Spleen (tissue), 11 donors: Measurements from ENCODE around the gene BPIFB3. TPM values are rescaled to one million over a fixed set of nuclear protein-coding genes. Genes with fewer than 3 reads are reported as not detected.

ENCODE experiments used
- DNase-seq: peaks from one replicate; pipeline ENCODE4 v3.0.0-alpha.2; 2020
- H3K27ac ChIP-seq, 8 donors: fragments of 200-600 bp; sonication (generic) in 7 of 8; 1 replicate in 4 of 8; 2 replicates in 4 of 8; pipeline versions ENCODE4 v1.5.0 to v1.8.0; 2016 to 2021; ENCODE audit warnings: inconsistent platforms in 4 of 8, mild to moderate bottlenecking in 4 of 8, moderate library complexity in 1 of 8
- H3K27me3 ChIP-seq, 7 donors: fragments of 200-600 bp; sonication (generic) in 6 of 7; replicated peaks in 1 of 7; 1 replicate in 4 of 7; 2 replicates in 3 of 7; pipeline versions ENCODE4 v1.5.0 to v1.8.0; 2016 to 2021; ENCODE audit warnings: inconsistent platforms in 3 of 7, mild to moderate bottlenecking in 1 of 7
- H3K36me3 ChIP-seq, 6 donors: fragments of 200-600 bp; sonication (generic) in 5 of 6; 1 replicate in 4 of 6; 2 replicates in 2 of 6; pipeline versions ENCODE4 v1.5.0 to v1.8.0; 2016 to 2021; ENCODE audit warnings: inconsistent platforms in 2 of 6
- H3K4me1 ChIP-seq, 6 donors: fragments of 200-600 bp; sonication (generic) in 5 of 6; 1 replicate in 3 of 6; 2 replicates in 3 of 6; pipeline versions ENCODE4 v1.5.0 to v1.8.0; 2016 to 2021; ENCODE audit warnings: inconsistent platforms in 3 of 6
- H3K4me3 ChIP-seq, 8 donors: fragments of 200-600 bp; sonication (generic) in 7 of 8; 1 replicate in 4 of 8; 2 replicates in 4 of 8; pipeline versions ENCODE4 v1.5.0 to v1.8.0; 2016 to 2021; ENCODE audit warnings: inconsistent platforms in 4 of 8, mild to moderate bottlenecking in 4 of 8, moderate library complexity in 2 of 8
- H3K9me3 ChIP-seq, 8 donors: fragments of 200-600 bp; sonication (generic) in 7 of 8; 1 replicate in 4 of 8; 2 replicates in 4 of 8; pipeline versions ENCODE4 v1.5.0 to v1.8.0; 2016 to 2021; ENCODE audit warnings: inconsistent platforms in 4 of 8
- POLR2A ChIP-seq, 3 donors: fragments of 450-650 bp; IDR thresholded peaks; one replicate each; pipeline ENCODE4 v1.5.1; 2017; ENCODE audit warnings: antibody characterized with exemption in 3 of 3, mild to moderate bottlenecking in 1 of 3
- POLR2AphosphoS5 ChIP-seq, 3 donors: sonication (generic); formaldehyde crosslinking; IDR thresholded peaks; one replicate each; pipeline ENCODE4 v1.5.1; 2017; ENCODE audit warnings: antibody characterized with exemption in 3 of 3
- WGBS, 5 donors: extraction: QIAGEN DNeasy Blood & Tissue Kit in 3 of 5; methylation state at CpG; one replicate each; pipeline versions ENCODE4 v1.1.5 to v1.1.7; 2013 to 2018; 5-methylcytosine and 5-hydroxymethylcytosine counted together
- intact Hi-C: fragments of 100-400 bp; cut with DNase I; formaldehyde crosslinking; loops from one replicate; pipeline ENCODE4 v1.15.0; 2023; ENCODE audit warnings: low total_unique reads
- polyA plus RNA-seq, 3 donors: library from polyadenylated mRNA; stranded (reverse); fragments of 200-250 nt; gene quantifications; one replicate each; pipeline ENCODE4 v1.2.1, GENCODE V29; 2013
- total RNA-seq, 7 donors: library from RNA; depleted of rRNA in 3 of 7; stranded (reverse); fragments of >200 nt in 3 of 7; fragmentation: NEBNext Ultra II Directional in 4 of 7; extraction: Animal tissue kit (Norgen Biotek cat#: 25700) in 4 of 7; gene quantifications; one replicate each; pipeline versions ENCODE4 v1.1.0 to v1.2.1, GENCODE V29; 2016 to 2021
- TF ChIP-seq, protein P1 (sequence below), 11 experiments: fragments of 200-600 bp in 7 of 11; fragments of 450-650 bp in 4 of 11; sonication (generic) in 4 of 11; IDR thresholded peaks in 8 of 11; conservative IDR thresholded peaks in 3 of 11; 1 replicate in 7 of 11; 2 replicates in 4 of 11; pipeline versions ENCODE4 v1.4.0 to v1.8.0; 2016 to 2021; ENCODE audit warnings: antibody characterized with exemption in 11 of 11, inconsistent platforms in 4 of 11, mild to moderate bottlenecking in 1 of 11
- donor health status: healthy with polysubstance abuse.
- donor health status: DM: no; HTN: no; CAD: no; lungs with moderate emphysema.
- donor health status: DM: no; HTN: no; CAD: no.
- donor health status: Bipolar disorder and iron deficiency.
- donor health status: healthy.
- donor health status: DM: no; HTN: no; CAD: no.
- donor health status: DM: yes; HTN: yes; CAD: no.

Gene BPIFB3
- total and polyA plus RNA-seq, 10 donors = not detected

GRCh38 chr20:33037456-33037855, 16.2 kb upstream of the BPIFB3 start:
- H3K36me3 ChIP-seq = no peaks in the 10 kb centered on the region
- intact Hi-C loops = no loop called here
- no peak overlapping the region for H3K4me3 ChIP-seq
- TF ChIP-seq POLR2A (IDR thresholded peaks at IDR 0.05) = no peak
- TF ChIP-seq POLR2AphosphoS5 (IDR thresholded peaks at IDR 0.05) = no peak
- TF ChIP-seq, protein P1, sequence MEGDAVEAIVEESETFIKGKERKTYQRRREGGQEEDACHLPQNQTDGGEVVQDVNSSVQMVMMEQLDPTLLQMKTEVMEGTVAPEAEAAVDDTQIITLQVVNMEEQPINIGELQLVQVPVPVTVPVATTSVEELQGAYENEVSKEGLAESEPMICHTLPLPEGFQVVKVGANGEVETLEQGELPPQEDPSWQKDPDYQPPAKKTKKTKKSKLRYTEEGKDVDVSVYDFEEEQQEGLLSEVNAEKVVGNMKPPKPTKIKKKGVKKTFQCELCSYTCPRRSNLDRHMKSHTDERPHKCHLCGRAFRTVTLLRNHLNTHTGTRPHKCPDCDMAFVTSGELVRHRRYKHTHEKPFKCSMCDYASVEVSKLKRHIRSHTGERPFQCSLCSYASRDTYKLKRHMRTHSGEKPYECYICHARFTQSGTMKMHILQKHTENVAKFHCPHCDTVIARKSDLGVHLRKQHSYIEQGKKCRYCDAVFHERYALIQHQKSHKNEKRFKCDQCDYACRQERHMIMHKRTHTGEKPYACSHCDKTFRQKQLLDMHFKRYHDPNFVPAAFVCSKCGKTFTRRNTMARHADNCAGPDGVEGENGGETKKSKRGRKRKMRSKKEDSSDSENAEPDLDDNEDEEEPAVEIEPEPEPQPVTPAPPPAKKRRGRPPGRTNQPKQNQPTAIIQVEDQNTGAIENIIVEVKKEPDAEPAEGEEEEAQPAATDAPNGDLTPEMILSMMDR (IDR thresholded peaks at IDR 0.05 in 8 of 11, conservative IDR thresholded peaks at IDR 0.05 in 3 of 11) = no peak
- H3K27ac ChIP-seq = no peak overlapping the region
- DNase-seq = no peak
- H3K27me3 ChIP-seq = no peaks in the 10 kb centered on the region
- H3K4me1 ChIP-seq = no peaks in the 10 kb centered on the region
- 64 to 75% (median 72%) methylated on average over 5 of the region's 5 CpGs for WGBS, 5 donors
- H3K9me3 ChIP-seq = peaks cover 0 to 11% (median 0%) of the 10 kb centered on the region in 8 donors

GRCh38 chr20:33038243-33038642, 15.5 kb upstream of the BPIFB3 start:
- 86 to 97% (median 93%) methylated on average over 4 of the region's 4 CpGs for WGBS, 5 donors
- no peak for DNase-seq
- H3K9me3 ChIP-seq = peaks cover 0 to 6% (median 0%) of the 10 kb centered on the region in 8 donors

GRCh38 chr20:33042430-33042829, 11.3 kb upstream of the BPIFB3 start:
- intact Hi-C loops = no loop called here
- WGBS, 5 donors = 73 to 91% (median 90%) methylated on average over 3 of the region's 3 CpGs

More at GRCh38 chr20:33038243-33038642, 15.5 kb upstream of the BPIFB3 start:
- Histone ChIP-seq H3K27me3 (no peaks in the 10 kb centered on the region), H3K4me3 (no peak overlapping the region), H3K4me1 (no peaks in the 10 kb centered on the region), H3K27ac (no peak overlapping the region), H3K36me3 (no peaks in the 10 kb centered on the region)
- intact Hi-C loops = no loop called here
- TF ChIP-seq, protein P1 (IDR thresholded peaks at IDR 0.05 in 8 of 11, conservative IDR thresholded peaks at IDR 0.05 in 3 of 11) = no peak
- TF ChIP-seq POLR2A (IDR thresholded peaks at IDR 0.05) (no peak), POLR2AphosphoS5 (IDR thresholded peaks at IDR 0.05) (no peak)

DNA sequence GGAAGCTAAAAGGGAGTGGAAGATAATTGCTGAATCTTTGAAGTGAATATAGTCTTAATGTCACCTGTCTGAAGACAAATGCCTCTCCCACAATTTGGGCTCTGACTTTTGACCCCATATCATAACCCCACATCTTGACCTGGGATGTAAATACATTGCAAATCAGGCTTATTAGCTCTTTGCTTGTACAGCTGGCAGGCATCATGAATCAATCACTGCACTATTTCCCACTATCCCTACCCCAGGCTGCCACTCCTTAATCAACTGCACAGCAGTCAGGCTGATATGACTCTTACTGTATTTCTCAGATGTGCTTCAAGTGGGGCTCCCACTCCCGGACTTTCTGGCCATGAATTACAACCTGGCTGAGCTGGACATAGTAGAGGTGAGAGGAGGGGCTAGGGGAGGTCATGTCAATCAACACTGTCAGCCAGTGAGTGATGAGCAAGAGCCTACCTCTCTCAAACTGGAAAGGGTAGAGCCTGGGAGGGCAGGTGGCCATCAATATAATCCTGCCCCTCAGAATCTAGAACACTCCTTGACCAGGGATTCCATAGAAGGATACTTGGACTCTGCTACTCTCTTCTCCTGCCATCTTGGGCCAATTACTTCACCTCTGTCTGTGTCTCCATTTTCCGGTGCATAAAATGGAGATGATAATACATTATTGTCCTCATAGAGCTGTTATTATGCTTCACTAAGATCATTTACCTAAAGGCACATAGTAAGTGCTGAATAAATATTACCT, 10.5 kb upstream of the BPIFB3 start:
- TF ChIP-seq POLR2AphosphoS5 (IDR thresholded peaks at IDR 0.05) (no peak), POLR2A (IDR thresholded peaks at IDR 0.05) (no peak)
- TF ChIP-seq, protein P1 (IDR thresholded peaks at IDR 0.05 in 8 of 11, conservative IDR thresholded peaks at IDR 0.05 in 3 of 11) = no peak
- intact Hi-C loops = no loop called here
- WGBS, 5 donors = 76 to 100% (median 86%) methylated on average over 2 of the region's 2 CpGs
- Histone ChIP-seq H3K9me3 (peaks cover 3 to 33% (median 24%) of the 10 kb centered on the region in 8 donors), H3K36me3 (no peaks in the 10 kb centered on the region), H3K27me3 (no peaks in the 10 kb centered on the region), H3K4me1 (no peaks in the 10 kb centered on the region), H3K4me3 (no peak overlapping the region), H3K27ac (no peak overlapping the region)
- no peak for DNase-seq

More at GRCh38 chr20:33042430-33042829, 11.3 kb upstream of the BPIFB3 start:
- no peaks in the 10 kb centered on the region for H3K27me3 ChIP-seq
- peaks cover 3 to 33% (median 24%) of the 10 kb centered on the region in 8 donors for H3K9me3 ChIP-seq
- no peaks in the 10 kb centered on the region for H3K36me3 ChIP-seq
- H3K4me1 ChIP-seq = no peaks in the 10 kb centered on the region
- no peak for DNase-seq
- H3K27ac ChIP-seq = no peak overlapping the region
- TF ChIP-seq POLR2A (IDR thresholded peaks at IDR 0.05) (no peak), POLR2AphosphoS5 (IDR thresholded peaks at IDR 0.05) (no peak)
- TF ChIP-seq, protein P1 (IDR thresholded peaks at IDR 0.05 in 8 of 11, conservative IDR thresholded peaks at IDR 0.05 in 3 of 11) = no peak
- H3K4me3 ChIP-seq = no peak overlapping the region
